ENCODE measurements around the gene ZFPL1. TPM values are rescaled to one million over a fixed set of nuclear protein-coding genes. Genes with fewer than 3 reads are reported as not detected.

Gene ZFPL1
- total and polyA plus RNA-seq, 10 of the 15 experiments (the other 5 are each of a cell fraction or from before 2014, with no cell fraction given), result 2.2 to 37.8 (median 27.0) TPM

DNA sequence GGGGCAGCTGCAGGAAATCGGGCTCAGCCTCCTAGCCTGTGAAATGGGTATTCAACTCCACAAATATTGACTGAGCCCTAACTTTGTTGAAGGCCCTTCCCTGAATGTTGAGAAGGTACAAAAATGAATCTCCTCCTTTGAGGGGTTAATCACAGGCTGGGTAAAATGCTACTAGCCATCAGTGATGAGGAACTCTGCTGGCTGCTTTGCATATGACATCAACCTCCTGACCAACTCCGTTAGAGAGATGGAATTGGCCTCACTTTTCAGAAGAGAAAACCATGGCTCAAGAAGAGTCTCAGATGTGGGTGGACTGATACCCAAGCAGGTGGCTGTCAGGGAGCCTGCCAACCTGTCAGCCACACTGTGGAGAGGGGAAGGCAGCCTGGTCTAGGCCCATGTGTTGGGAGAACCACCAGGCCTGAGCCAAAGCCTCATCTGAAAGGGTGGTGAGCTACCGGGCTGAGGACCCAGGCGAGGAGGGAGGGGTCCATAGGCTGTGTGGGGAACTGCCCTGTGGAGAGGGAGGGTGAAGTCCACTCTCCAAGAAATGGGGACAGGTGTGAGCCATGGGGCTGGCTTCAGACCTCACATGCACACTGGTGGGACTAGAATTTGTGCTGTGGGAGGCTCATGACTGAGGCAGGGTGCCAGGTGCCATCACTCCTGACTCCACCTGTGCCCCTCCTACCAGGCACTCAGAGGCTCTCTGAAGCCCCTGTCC is 12.0 kb upstream of the ZFPL1 start:
- no peaks in the 10 kb centered on the region for H3K27me3 ChIP-seq (replicated peaks in 1 of 2; ENCODE audit: control insufficient read depth in 2 of 2, insufficient read depth in 2 of 2, low read length in 1 of 2)
- ATAC-seq, result peak; percentile 73
- peak; percentile 34; the same call in 1 of the 2 replicates for TF ChIP-seq IKZF1 (conservative IDR thresholded peaks at IDR 0.05)
- peak; percentile 92; the same call in 2 of the 3 replicates for TF ChIP-seq POU2F2 (IDR thresholded peaks at IDR 0.05; ENCODE audit: borderline replicate concordance, low read depth, low read length)
- TF ChIP-seq EZH2 (IDR thresholded peaks at IDR 0.05; ENCODE audit: borderline replicate concordance, control insufficient read depth, low read depth, low read length), result no peak
- TF ChIP-seq ETV6 (conservative IDR thresholded peaks at IDR 0.05 in 1 of 2, IDR thresholded peaks at IDR 0.05 in 1 of 2; ENCODE audit: borderline replicate concordance in 1 of 2, low read depth in 1 of 2), result no peak
- 0 out of 2 replicates have a peak, but pooled peaks have one; percentile 20 for TF ChIP-seq YY1 (IDR thresholded peaks at IDR 0.05; ENCODE audit: low read depth, low read length)
- no peak for TF ChIP-seq SREBF2 (IDR thresholded peaks at IDR 0.05; ENCODE audit: low read length)
- TF ChIP-seq, protein P1, sequence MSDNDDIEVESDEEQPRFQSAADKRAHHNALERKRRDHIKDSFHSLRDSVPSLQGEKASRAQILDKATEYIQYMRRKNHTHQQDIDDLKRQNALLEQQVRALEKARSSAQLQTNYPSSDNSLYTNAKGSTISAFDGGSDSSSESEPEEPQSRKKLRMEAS (IDR thresholded peaks at IDR 0.05; ENCODE audit: low read depth, low read length), result no peak
- TF ChIP-seq POLR2A (IDR thresholded peaks at IDR 0.05; ENCODE audit: low read depth, low read length), result peak; percentile 41; the same call in 1 of the 2 replicates
- TF ChIP-seq DPF2 (IDR thresholded peaks at IDR 0.05), result peak; percentile 33; the same call in 1 of the 2 replicates
- TF ChIP-seq ZSCAN29 (IDR thresholded peaks at IDR 0.05), result no peak
- no peak for TF ChIP-seq NFYB (IDR thresholded peaks at IDR 0.05; ENCODE audit: insufficient read depth, low read depth, low read length)
- no peak for TF ChIP-seq JUND (IDR thresholded peaks at IDR 0.05; ENCODE audit: low read depth, low read length)
- no peak for TF ChIP-seq ZNF384 (IDR thresholded peaks at IDR 0.05; ENCODE audit: borderline replicate concordance, low read depth, low read length)
- TF ChIP-seq, protein P2, sequence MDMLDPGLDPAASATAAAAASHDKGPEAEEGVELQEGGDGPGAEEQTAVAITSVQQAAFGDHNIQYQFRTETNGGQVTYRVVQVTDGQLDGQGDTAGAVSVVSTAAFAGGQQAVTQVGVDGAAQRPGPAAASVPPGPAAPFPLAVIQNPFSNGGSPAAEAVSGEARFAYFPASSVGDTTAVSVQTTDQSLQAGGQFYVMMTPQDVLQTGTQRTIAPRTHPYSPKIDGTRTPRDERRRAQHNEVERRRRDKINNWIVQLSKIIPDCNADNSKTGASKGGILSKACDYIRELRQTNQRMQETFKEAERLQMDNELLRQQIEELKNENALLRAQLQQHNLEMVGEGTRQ (IDR thresholded peaks at IDR 0.05; ENCODE audit: borderline replicate concordance, low read depth, low read length), result no peak
- TF ChIP-seq SREBF1 (IDR thresholded peaks at IDR 0.05; ENCODE audit: low read length), result no peak
- no peak for TF ChIP-seq IKZF2 (IDR thresholded peaks at IDR 0.05)
- peak; percentile 31; the same call in 1 of the 2 replicates for TF ChIP-seq CREB1 (IDR thresholded peaks at IDR 0.05; ENCODE audit: low read depth)
- TF ChIP-seq ATF7 (IDR thresholded peaks at IDR 0.05; ENCODE audit: low read depth), result peak; percentile 21; the same call in 1 of the 2 replicates
- TF ChIP-seq ASH2L (IDR thresholded peaks at IDR 0.05; ENCODE audit: borderline replicate concordance, low read depth), result no peak
- no peak for TF ChIP-seq BRCA1 (IDR thresholded peaks at IDR 0.05; ENCODE audit: low read depth, low read length)
- TF ChIP-seq PAX5 (IDR thresholded peaks at IDR 0.05; ENCODE audit: borderline replicate concordance, low read depth, low read length), result no peak
- TF ChIP-seq RUNX3 (IDR thresholded peaks at IDR 0.05; ENCODE audit: low read length), result peak; percentile 27; the same call in 1 of the 2 replicates
- no peak for TF ChIP-seq NFIC (IDR thresholded peaks at IDR 0.05; ENCODE audit: low read depth, low read length)
- TF ChIP-seq RAD21 (IDR thresholded peaks at IDR 0.05; ENCODE audit: insufficient read depth, low read depth, low read length), result no peak

More for the DNA sequence above, 12.0 kb upstream of the ZFPL1 start:
- intact Hi-C loops (cut with micrococcal nuclease; ENCODE audit: unreplicated experiment) (no loop called here), in situ Hi-C loops (cut with MboI) (no loop called here)
- no peaks in the 10 kb centered on the region for H4K20me1 ChIP-seq (ENCODE audit: control insufficient read depth, insufficient read depth)
- no peaks in the 10 kb centered on the region for H3K9me3 ChIP-seq (replicated peaks; ENCODE audit: control insufficient read depth, insufficient read depth, low read length)
- peak overlapping the region; percentile 4 for H2AFZ ChIP-seq (ENCODE audit: control insufficient read depth, low read depth, low read length)
- H3K79me2 ChIP-seq (ENCODE audit: control insufficient read depth, insufficient read depth, low read length), result no peaks in the 10 kb centered on the region
- ChIA-PET CTCF (interaction anchor here (1.1 to 1.4 kb wide), 3 partner anchors 9 to 57 kb away, joined by 3 to 4 read pairs (median 4); no protein-coding TSS in a partner anchor), RAD21 (ENCODE audit: unreplicated experiment) (interaction anchor here (1.0 to 1.1 kb wide), 3 partner anchors 30 to 60 kb away, joined by 3 to 7 read pairs (median 5); partner anchors contain the start of genes ARL2 and SAC3D1), POLR2A (interaction anchor here (0.5 to 1.4 kb wide), 6 partner anchors 9 to 58 kb away, joined by 3 to 12 read pairs (median 4); no protein-coding TSS in a partner anchor), SMC1A (ENCODE audit: uncharacterized antibody, unreplicated experiment) (interaction anchor here (1.1 kb wide), 2 partner anchors 9 to 21 kb away, joined by 3 read pairs; no protein-coding TSS in a partner anchor)
- no peak overlapping the region for H3K4me3 ChIP-seq
- no TSS peak for BruUV-seq (replicated peaks)
- H3K4me2 ChIP-seq (ENCODE audit: control insufficient read depth, insufficient read depth), result peak overlapping the region; percentile 50; the same call in 1 of the 2 replicates
- FAIRE-seq, result peak; percentile 49
- 30% methylated on average over 4 of the region's 4 CpGs for WGBS (ENCODE audit: insufficient coverage, insufficient replicate concordance, low lambda C conversion rate, missing lambda C conversion rate)
- no peak for DNase-seq (ENCODE audit: low read depth, low spot score)
- H3K4me1 ChIP-seq (ENCODE audit: control insufficient read depth, insufficient read depth, low read length), result peaks cover 11% of the 10 kb centered on the region
- peak overlapping the region; percentile 16; the same call in 1 of the 2 replicates for H3K27ac ChIP-seq (ENCODE audit: control insufficient read depth, insufficient read depth)
- H3K9ac ChIP-seq (ENCODE audit: control insufficient read depth, insufficient read depth, low read length), result no peak overlapping the region
- H3K36me3 ChIP-seq (ENCODE audit: control insufficient read depth in 2 of 2, insufficient read depth in 2 of 2, low read length in 1 of 2), result peaks cover 0 to 5% of the 10 kb centered on the region in 2 experiments; a peak in 2 of 4 replicates

Measured in GM12878 (cell line).